ENCODE measurements around the gene UGT8.
A peak's percentile ranks its signal among the peaks of the same experiment; 100 is the strongest.
"Not testable (repeated sequence)": the region's sequence is repeated elsewhere in the genome, so short reads cannot be mapped to it uniquely, and the experiment has no call there.

The UGT8 gene

GRCh38 chr4:114598191-114599121 lies at the start of gene UGT8:
Gene UGT8, plus strand, starts transcription at chr4:114598807. Its CDS starts 24,074 bp downstream, at chr4:114622881.
- peak; percentile 72 to 85 for DNase-seq

- no peak for DNase-seq
These were observed 49.0 kb upstream of the UGT8 start for GRCh38 chr4:114549638-114550037.

GRCh38 chr4:114558446-114559020 lies 40.1 kb upstream of the UGT8 start:
- DNase-seq = no peak

- DNase-seq = no peak
These were observed 37.0 kb upstream of the UGT8 start for GRCh38 chr4:114561590-114561989.

GRCh38 chr4:114562176-114562904 lies 36.3 kb upstream of the UGT8 start:
- DNase-seq = no peak

GRCh38 chr4:114563536-114564315 lies 34.9 kb upstream of the UGT8 start:
- DNase-seq = no peak

- no peak for DNase-seq
These were observed 21.2 kb upstream of the UGT8 start for GRCh38 chr4:114577386-114577785.

GRCh38 chr4:114582621-114583020 lies 16.0 kb upstream of the UGT8 start:
- no peak for DNase-seq

- DNase-seq = no peak
These were observed 10.3 kb upstream of the UGT8 start for GRCh38 chr4:114588305-114588704.

- DNase-seq = not testable (repeated sequence)
These were observed 8.2 kb upstream of the UGT8 start for GRCh38 chr4:114590360-114590759.

- no peak for DNase-seq
These were observed 5.1 kb upstream of the UGT8 start for GRCh38 chr4:114593526-114593925.

- DNase-seq = no peak
These were observed 3.4 kb upstream of the UGT8 start for GRCh38 chr4:114595207-114595606.

- no peak for DNase-seq
These were observed 2.7 kb upstream of the UGT8 start for GRCh38 chr4:114595921-114596320.

GRCh38 chr4:114597410-114598115 lies 1.0 kb upstream of the UGT8 start:
- peak in 1 of 2 experiments; percentile 49 for DNase-seq

- peak in 1 of 2 experiments; percentile 54 for DNase-seq
These were observed 760 bp downstream of the UGT8 start for GRCh38 chr4:114599231-114599902.

- DNase-seq = peak in 1 of 2 experiments; percentile 24
These were observed 1.4 kb downstream of the UGT8 start for GRCh38 chr4:114599903-114600552.

- no peak for DNase-seq
These were observed 2.1 kb downstream of the UGT8 start for GRCh38 chr4:114600672-114601071.

GRCh38 chr4:114601304-114602052 lies 2.9 kb downstream of the UGT8 start:
- peak in 1 of 2 experiments; percentile 21 for DNase-seq

GRCh38 chr4:114603497-114603896 lies 4.9 kb downstream of the UGT8 start:
- DNase-seq = peak in 1 of 2 experiments; percentile 28

GRCh38 chr4:114606245-114606644 lies 7.6 kb downstream of the UGT8 start:
- DNase-seq = peak; percentile 30 to 69
